Cardiac fibroblast (primary cell): ENCODE results near the gene AICDA.
"Not testable (repeated sequence)": the region's sequence is repeated elsewhere in the genome, so short reads cannot be mapped to it uniquely, and the experiment has no call there.

Experiments used
- DNase-seq, 2 donors: peaks; one replicate each; pipeline versions ENCODE4 v3.0.0 to v3.0.0-alpha.2; 2010; ENCODE audit warnings: low read depth in 2 of 2
- H3K4me3 ChIP-seq, 2 donors: replicated peaks in 1 of 2; 1 replicate in 1 of 2; 2 replicates in 1 of 2; pipeline ENCODE4 v1.5.1; 2011; ENCODE audit warnings: low read depth in 2 of 2, low read length in 2 of 2, mild to moderate bottlenecking in 2 of 2, moderate library complexity in 1 of 2
- TF ChIP-seq, protein P1 (sequence below): IDR thresholded peaks from one replicate; pipeline ENCODE4 v1.5.1; 2011; ENCODE audit warnings: low read depth, mild to moderate bottlenecking, low read length, inconsistent platforms

Gene AICDA

DNA sequence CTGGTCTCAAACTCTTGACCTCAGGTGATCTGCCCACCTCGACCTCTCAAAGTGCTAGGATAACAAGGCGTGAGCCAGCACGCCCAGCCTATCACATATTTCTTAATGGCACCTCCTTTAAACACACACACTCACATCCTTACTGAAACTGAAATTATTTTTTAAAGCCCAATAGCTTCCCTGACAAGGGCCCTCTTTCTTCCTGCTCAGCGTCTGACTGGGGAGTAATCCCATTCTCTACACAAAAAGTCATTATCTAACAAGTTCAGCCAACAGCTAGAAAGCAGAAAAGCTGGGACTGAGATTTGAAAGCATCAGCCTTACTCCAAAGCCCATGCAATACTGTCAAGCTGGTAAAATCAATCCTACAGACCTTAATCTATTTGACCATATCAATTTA, 10.0 kb upstream of the AICDA start:
- no peak for DNase-seq
- TF ChIP-seq, protein P1, sequence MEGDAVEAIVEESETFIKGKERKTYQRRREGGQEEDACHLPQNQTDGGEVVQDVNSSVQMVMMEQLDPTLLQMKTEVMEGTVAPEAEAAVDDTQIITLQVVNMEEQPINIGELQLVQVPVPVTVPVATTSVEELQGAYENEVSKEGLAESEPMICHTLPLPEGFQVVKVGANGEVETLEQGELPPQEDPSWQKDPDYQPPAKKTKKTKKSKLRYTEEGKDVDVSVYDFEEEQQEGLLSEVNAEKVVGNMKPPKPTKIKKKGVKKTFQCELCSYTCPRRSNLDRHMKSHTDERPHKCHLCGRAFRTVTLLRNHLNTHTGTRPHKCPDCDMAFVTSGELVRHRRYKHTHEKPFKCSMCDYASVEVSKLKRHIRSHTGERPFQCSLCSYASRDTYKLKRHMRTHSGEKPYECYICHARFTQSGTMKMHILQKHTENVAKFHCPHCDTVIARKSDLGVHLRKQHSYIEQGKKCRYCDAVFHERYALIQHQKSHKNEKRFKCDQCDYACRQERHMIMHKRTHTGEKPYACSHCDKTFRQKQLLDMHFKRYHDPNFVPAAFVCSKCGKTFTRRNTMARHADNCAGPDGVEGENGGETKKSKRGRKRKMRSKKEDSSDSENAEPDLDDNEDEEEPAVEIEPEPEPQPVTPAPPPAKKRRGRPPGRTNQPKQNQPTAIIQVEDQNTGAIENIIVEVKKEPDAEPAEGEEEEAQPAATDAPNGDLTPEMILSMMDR = no peak
- no peak overlapping the region for H3K4me3 ChIP-seq

DNA sequence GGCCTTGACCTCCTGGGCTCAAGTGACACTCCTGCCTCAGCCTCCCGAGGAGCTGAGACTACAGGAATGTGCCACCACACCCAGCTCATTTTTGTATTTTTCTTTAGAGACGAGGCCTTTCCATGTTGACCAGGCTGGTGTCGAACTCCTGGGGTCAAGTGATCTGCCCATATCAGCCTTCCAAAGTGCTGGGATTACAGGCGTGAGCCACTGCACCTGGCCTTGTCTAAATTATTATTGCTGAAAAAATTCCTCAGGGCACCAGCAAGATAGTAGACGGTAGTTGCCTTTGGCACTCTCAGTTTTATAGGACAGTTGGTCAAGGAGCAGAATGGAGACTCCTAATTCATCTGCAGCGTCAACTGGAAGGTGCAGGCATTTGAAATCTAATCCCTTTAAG, 2.5 kb upstream of the AICDA start:
- no peak overlapping the region for H3K4me3 ChIP-seq
- DNase-seq = no peak
- TF ChIP-seq, protein P1 = no peak

DNA sequence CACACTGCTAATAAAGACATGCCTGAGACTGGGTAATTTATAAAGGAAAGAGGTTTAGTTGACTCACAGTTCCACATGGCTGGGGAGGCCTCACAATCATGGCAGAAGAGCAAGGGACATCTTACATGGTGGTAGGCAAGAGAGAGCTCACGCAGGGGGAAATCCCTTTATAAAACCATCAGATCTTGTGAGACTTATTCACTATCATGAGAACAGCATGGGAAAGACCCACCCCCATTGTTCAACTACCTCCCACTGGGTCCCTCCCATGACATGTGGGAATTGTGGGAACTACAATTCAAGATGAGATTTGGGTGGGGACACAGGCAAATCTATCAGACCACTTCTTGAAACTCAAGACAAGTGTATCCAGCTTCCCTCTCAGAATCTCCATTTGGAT, 1.2 kb upstream of the AICDA start:
- not testable (repeated sequence) for H3K4me3 ChIP-seq, DNase-seq

DNA sequence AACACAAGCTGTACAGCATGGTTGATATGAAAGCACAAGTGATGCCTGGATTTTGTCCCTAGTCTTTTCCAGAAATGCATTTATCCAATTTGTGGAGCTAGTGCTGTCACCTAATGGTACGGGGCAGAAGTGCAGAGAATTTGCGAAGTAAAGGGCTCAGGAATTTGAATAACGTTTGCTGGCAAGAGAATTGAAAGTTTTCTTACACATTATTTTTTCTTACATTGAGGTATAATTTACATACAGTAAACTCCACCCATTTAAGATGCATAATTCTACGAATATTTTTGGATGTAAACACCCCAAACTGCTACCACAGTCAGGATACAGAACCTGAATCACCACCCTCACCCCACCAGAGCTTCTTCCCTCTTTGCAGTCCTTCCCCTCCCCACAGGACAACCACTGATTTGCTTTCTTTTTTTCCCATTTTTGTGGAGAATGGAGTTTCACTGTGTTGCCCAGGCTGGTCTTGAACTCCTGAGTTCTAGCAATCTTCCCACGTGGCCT, 3.5 kb downstream of the AICDA start:
- DNase-seq = peak; percentile 72 to 77
- no peak overlapping the region for H3K4me3 ChIP-seq
- TF ChIP-seq, protein P1 = peak; percentile 89

DNA sequence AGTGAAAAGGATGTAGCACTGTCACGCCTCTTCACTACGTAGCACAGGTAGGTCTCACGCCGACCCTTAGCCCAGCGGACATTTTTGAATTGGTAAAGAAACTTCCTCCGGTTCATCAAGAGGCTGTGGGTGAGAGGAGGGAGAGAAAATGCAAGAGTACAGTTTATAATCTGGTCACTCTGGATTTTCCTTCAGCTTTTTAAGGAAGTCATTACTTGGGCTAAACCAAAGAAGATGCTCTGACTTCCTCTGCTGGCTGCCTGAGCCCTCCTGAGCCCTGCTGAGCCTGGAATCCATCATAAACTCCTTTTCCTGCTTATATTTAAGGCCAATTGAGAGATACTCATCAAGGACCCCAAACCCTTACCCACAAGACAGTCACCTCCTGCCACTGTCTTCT, 5.8 kb downstream of the AICDA start:
- no peak overlapping the region for H3K4me3 ChIP-seq
- DNase-seq = no peak
- TF ChIP-seq, protein P1 = no peak

DNA sequence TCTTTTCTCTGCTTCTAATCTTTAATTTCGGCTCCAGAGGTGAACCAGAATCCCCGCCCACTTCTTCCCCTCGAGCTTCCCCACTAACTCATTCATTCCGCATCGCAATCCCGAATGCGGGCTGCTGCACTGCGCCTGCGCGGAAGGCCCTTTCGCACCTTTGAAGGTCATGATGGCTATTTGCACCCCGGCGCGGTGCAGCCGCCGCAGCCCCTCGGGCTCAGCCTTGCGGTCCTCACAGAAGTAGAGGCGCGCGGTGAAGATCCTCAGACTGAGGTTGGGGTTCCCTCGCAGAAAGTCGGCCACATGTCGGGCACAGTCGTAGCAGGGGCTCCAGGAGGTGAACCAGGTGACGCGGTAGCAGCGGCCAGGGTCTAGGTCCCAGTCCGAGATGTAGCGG, 7.6 kb downstream of the AICDA start:
- H3K4me3 ChIP-seq = no peak overlapping the region
- DNase-seq = no peak
- TF ChIP-seq, protein P1 = no peak

DNA sequence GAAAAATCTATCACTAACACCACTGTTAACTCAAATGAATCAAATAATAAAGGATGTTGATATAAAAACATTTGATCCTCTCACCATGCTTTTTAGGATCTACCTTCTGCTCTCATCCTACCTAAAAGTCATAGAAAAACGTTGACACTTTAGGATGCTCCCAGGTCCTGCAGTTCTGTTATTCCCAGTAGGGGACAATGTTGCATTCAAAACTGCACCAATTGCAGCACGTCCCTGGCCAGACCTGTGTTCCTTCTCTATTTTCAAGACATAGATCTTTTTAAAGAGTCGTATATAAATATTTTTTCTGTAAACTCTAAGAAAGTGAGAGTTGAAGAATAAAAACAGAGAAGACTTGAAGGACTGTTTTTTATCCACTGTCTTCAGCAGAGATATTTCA, 8.8 kb downstream of the AICDA start:
- no peak overlapping the region for H3K4me3 ChIP-seq
- no peak for DNase-seq
- TF ChIP-seq, protein P1 = peak; percentile 28
